GM19239 (cell line): ENCODE results near the gene DTHD1.

ENCODE experiments used
- DNase-seq: peaks from one replicate; pipeline ENCODE4 v3.0.0; 2011; ENCODE audit warnings: low spot score; ENCODE audit not compliant: insufficient read length
- FAIRE-seq: peaks from 2 replicates; lab custom pipeline; 2011; peaks lifted over from hg19 to GRCh38; lab: Jason Lieb, UNC

Gene DTHD1

GRCh38 chr4:36310793-36311192, 29.4 kb downstream of the DTHD1 start:
- DNase-seq (no peak), FAIRE-seq (peak; percentile 93)

DNA sequence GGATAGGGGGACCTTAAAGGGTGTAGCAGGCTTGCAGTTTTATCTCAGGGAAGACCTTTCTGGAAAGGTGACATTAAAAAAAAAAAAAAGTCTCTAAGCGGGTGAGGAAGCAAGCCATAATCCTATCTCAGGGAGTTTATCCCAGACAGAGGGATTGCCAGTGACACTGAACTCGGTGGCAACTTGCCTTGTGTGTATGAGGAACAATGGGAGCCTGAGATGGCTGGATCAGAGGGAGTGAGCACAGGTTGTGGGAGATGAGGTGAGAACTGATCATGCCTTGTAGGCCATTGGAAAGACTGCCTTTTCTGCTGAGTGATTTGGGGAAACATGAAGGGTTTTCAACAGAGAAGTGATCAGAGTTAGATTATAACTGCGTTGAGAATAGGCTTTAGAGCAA, 31.1 kb downstream of the DTHD1 start:
- FAIRE-seq, result peak; percentile 47
- DNase-seq, result no peak

DNA sequence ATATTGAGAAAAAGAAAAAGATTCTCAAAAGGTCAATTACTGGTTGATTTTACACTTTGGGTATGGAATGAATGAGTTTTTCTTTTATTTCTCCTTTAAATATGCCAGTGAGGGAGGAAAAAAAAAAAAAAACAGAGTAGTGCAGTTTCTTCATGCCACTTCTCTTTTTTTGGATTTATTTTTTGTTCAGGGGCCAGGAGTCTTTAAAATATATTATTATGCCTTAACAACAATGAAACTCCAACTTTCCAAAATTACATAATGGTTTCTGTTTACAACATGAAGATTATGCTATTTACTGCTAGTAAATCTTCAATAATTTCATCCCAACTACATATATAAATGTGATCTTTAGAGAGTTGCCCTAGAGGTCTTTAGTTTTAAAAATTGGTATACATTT, 31.9 kb downstream of the DTHD1 start:
- FAIRE-seq, result no peak
- DNase-seq, result no peak

DNA sequence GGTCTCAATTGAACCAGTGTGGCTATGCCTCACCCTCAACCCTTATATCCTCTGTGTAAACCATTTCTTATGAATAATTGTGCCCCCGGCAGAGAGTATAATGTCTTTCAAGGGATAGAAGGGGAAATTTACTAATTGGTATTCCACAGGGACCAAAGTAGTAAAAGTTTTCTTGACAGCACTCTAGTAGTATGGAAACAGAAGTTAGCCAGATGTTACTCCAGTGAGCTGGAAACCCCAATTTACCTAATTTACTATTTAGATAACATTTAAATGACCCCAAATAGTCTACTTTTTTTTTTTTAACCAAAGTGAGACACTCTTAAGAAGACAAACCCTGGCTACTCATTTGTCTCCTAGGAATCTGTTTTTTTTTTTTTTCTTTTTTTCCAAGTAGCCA, 32.3 kb downstream of the DTHD1 start:
- DNase-seq (no peak), FAIRE-seq (no peak)

GRCh38 chr4:36316607-36317006, 35.2 kb downstream of the DTHD1 start:
- DNase-seq (no peak), FAIRE-seq (peak; percentile 69)

GRCh38 chr4:36317721-36318120, 36.3 kb downstream of the DTHD1 start:
- no peak for FAIRE-seq
- no peak for DNase-seq

DNA sequence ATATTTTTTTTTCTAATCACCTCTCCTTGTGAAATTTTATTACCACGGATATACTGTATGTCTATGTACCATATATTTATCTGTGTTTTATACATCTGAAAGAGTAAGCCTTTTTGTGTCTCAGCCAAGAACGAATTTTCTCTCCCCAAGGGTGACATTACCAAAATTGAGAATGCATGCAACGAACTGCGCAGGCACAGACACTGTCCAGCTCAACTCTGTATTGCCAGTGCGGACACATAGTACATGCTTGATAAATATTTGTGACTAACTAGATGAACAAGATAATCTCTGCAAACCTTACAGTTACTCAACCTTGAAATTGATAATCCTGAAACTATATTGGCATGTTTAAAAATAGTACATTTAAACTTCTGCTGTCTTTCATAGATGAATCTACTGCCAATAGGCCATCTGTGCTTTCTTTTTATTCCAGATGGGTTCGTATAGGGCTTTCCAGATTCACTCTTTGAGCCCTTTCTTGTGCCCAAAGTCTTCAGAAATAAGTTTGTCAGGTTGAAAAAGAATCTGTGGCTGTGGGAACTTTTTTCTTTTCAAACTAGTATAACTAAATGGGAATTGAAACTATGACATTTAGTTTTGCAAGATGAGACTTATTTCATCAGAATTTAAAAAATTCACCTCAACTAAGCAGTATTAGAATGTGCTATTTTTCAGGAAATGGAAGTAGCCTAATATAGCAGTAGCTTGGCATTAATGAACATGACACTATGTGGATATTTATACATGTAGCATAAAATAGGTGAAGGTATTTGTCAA, 38.9 kb downstream of the DTHD1 start:
- no peak for DNase-seq
- FAIRE-seq, result peak; percentile 86

- DNase-seq (no peak), FAIRE-seq (no peak)
Measured at GRCh38 chr4:36321176-36321575, 39.8 kb downstream of the DTHD1 start.

DNA sequence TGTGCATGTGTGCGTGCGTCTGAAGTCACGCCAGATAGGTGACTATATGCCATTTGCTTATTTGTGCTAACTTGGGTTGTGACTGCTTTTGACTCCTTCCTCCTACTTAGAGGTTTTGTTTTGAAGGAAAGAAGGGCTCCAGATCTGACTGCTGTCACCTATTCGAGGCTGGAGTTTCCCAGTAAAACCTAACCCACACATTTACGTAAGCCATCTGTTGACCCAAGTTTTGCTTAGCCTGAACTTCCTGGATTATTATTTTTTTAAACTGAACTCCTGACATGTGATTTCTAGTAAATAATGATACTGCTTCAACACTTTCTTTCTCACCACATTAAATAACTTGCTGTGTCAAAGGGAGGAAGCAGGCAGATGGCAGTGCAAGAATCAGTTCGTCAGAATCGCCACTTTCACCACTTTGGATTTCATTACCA, 41.5 kb downstream of the DTHD1 start:
- peak; percentile 86 for FAIRE-seq
- DNase-seq, result no peak

DNA sequence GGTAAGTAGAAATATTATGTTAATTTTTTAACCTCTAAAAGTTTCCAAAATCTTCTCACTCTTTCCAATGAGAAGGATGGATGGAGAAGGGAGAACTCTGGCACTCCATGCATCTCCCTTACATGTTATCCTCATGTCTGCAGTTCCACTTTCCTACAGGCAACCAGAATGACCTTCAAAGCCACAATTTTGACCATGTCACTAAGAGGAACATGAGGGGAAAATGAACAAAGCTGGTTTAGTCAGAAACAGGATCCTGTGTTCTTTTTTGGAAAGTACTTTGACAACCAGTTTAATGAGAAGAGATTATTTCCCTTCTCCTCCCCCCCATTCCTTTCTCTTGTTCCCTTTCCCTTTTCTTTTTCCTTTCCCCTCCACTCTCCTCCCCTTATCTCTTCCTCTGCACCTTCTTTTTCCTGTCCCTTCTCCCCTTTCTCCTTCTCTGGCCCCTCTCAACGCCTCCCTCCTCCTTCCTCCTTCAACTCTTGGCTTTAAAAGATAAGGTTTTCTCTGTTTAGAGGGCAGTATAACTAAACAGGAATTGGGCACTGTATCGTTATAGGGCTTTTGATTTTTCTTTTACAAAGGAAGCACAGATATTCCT, 42.5 kb downstream of the DTHD1 start:
- DNase-seq (no peak), FAIRE-seq (peak; percentile 28)

DNA sequence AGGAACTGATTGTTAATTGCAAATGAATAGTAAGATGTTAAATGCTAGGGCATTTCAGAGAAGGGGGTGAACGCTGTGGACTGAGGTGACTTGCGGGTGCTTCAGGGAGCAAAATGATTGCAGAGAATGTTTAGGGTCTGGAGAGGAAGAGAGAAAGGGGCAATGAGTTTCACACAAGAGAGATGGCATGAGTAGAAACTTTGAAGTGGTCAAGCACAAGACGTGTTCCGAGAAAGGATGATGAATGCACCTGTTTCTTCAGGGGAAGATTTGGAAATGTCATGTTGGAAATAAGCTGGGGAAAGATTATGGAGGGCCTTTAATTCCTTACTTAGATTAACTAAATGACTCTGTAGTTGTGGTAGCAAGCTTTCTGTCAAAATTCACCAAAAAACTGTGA, 43.4 kb downstream of the DTHD1 start:
- no peak for DNase-seq
- no peak for FAIRE-seq

DNA sequence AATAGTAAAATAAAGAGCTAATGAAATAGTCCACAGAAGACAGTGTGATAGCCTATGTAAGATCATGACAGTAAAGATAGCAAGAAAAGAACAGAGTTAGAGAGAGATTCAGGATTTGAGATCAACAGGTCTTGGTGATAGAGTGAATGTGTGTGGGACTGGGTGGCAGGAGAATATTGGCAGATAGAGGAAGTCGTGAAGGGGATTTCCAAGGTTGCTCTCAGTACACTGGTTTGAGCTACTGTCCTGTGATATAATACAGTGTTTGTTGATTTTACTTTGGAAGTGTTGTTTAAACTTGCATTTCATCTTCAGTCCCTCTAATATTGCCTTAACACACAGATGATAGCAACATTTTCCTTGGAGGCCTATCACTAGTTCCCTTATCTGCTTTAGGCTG, 44.1 kb downstream of the DTHD1 start:
- FAIRE-seq, result peak; percentile 91
- no peak for DNase-seq

DNA sequence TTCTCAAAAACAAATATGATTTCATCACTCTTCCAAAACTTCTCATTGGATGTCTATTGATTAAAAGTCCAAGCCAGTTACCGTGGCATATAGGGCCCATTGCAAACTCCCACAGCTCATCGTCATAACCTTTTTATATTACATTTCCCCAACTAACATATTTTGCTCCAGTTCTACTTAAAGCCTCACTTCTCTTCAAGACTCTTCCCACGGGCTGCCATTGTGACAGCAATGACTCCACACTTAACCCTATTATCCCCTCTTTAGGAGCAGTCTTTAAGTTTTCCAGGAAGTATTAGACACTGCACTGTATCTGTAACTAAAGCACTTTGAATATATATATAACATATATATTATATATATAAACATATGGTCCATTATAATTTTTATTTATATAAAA, 44.5 kb downstream of the DTHD1 start:
- DNase-seq (no peak), FAIRE-seq (no peak)

GRCh38 chr4:36326476-36327029, 45.1 kb downstream of the DTHD1 start:
- FAIRE-seq, result peak; percentile 44
- DNase-seq, result no peak

GRCh38 chr4:36327400-36327799, 46.0 kb downstream of the DTHD1 start:
- DNase-seq, result no peak
- no peak for FAIRE-seq

DNA sequence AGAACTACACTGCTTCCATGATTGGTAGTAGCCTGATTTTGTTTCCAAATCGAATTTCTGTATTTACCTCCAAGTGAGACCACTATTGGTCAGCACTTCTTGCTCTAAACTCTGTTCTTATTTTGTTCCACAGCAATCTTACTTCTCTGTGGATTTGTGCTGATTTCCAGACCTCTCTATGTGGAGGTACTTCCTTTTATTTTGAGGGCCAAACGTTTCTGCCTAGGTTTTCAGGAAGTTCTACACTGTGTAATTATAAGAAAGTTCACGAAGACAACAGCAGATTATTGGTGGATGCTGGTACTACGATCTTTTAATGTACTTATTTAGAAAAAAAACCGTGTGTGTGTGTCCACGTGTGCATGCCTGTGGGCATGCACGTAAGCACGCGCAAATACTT, 46.7 kb downstream of the DTHD1 start:
- FAIRE-seq (no peak), DNase-seq (no peak)

- FAIRE-seq (peak; percentile 83), DNase-seq (no peak)
Measured at GRCh38 chr4:36329228-36329627, 47.8 kb downstream of the DTHD1 start.

DNA sequence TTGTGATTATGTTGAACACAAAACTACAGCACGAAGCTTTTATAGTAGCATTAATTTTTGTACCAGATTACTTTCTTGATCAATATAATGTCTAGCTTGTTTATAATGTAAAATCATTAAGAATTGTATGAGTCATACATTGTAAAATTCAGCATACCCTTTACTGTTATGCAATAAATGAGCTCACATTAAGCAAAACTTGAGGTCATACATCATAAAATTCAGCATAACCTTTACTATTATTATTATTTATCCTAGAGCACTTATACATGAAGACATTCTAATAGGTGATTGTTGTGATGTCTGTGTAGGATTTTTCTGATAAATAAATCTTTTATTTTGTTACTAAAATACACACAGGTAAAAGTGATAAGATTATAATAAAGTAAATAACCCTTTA, 49.4 kb downstream of the DTHD1 start:
- FAIRE-seq (no peak), DNase-seq (no peak)

GRCh38 chr4:36332023-36332781, 50.8 kb downstream of the DTHD1 start:
- FAIRE-seq (no peak), DNase-seq (no peak)

- no peak for DNase-seq
- FAIRE-seq, result peak; percentile 96
Measured at GRCh38 chr4:36332782-36333131, 51.3 kb downstream of the DTHD1 start.

DNA sequence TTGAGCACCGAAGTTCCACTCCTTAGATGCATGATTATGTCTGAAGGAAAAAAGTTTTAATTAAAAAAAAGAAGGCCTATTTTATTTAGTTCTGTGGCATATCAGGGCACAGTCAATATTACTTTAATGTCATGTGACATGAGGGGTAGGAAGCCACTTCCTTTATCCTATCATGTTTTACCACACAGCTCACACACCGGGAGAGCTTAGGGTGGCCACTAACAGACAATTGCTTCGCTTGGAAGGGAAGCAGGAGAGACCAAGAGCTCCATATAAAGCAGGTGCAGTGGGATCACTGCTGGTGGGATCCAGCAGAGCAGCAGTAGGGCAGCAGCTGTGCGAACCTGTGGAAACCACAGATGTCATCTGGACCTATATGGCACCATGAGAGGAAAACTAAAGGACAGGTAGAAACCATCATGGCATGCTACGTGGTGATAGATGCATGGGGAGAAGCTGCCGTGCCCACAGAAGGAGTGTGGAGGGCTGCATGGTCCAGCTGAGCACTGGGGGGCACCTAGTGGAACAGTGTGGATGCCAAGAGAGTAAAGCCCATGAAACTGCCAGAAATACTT, 52.0 kb downstream of the DTHD1 start:
- FAIRE-seq, result peak; percentile 58
- DNase-seq, result no peak
